Left hindlimb (tissue), 1 donor: ENCODE measurements around the gene ABI2.
"Not testable (repeated sequence)": the region's sequence is repeated elsewhere in the genome, so short reads cannot be mapped to it uniquely, and the experiment has no call there.

Experiments
- DNase-seq: peaks from one replicate; pipeline ENCODE4 v3.0.0-alpha.2; 2018

ABI2 gene

GRCh38 chr2:203327901-203328759 lies at the start of gene ABI2:
ABI2 (plus strand) TSS chr2:203328394; CDS start chr2:203328515, 121 bp downstream.
- DNase-seq, result peak; percentile 93

GRCh38 chr2:203279288-203279687 lies 48.9 kb upstream of the ABI2 start:
- DNase-seq, result no peak

GRCh38 chr2:203280428-203281064 lies 47.6 kb upstream of the ABI2 start:
- DNase-seq, result no peak

GRCh38 chr2:203282101-203282500 lies 46.1 kb upstream of the ABI2 start:
- DNase-seq, result no peak

- no peak for DNase-seq
Measured at GRCh38 chr2:203286532-203286931, 41.7 kb upstream of the ABI2 start.

DNA sequence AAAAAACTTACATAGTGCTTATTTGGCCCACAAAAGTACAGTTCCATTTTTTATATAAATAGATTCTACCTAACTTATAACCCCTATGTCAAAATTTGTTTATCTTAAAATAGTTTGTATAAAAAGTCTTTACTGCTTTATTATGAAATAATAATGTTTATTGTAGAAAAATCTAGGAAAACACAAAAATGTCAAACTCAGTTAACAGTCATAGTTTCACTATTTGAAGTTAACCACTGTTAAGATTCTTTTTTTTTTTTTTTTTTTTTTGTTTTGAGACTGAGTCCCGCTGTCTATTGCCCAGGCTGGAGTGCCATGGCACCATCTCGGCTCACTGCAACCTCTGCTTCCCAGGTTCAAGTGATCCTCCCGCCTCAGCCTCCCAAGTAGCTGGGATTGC lies 26.5 kb upstream of the ABI2 start:
- no peak for DNase-seq

DNA sequence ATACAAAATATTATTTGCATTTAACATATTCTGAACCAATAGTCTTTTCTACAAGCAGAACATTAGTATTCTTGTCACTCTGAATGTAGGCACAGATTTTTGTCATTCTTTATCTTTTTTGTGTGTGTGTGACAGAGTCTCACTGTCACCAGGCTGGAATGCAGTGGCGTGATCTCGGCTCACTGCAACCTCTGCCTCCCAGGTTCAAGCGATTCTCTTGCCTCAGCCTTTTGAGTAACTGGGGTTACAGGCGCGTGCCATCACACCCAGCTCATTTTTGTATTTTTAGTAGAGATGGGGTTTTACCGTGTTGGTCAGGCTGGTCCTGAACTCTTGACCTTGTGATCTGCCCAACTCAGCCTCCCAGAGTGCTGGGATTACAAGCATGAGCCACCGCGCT lies 25.6 kb upstream of the ABI2 start:
- DNase-seq, result not testable (repeated sequence)

- DNase-seq, result no peak
Measured at GRCh38 chr2:203310688-203311436, 17.3 kb upstream of the ABI2 start.

DNA sequence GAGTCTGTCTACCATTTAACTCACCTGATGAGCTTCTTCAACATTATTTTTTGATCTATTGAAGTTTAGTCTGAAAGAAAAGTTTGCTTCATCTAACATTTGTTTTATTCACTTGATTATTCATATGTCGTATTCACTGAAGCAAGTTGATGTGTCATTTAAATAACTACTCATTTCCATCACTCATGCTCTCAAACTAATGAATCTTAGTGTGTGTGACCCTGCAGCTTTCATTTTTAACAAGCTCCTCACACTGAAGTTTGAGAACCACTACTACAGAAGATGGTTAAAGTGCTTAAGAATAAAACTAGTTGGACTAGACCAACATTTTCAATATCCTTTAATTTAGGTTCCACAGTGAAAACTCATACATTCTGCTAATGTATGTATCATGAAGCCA lies 1.8 kb upstream of the ABI2 start:
- DNase-seq, result no peak

DNA sequence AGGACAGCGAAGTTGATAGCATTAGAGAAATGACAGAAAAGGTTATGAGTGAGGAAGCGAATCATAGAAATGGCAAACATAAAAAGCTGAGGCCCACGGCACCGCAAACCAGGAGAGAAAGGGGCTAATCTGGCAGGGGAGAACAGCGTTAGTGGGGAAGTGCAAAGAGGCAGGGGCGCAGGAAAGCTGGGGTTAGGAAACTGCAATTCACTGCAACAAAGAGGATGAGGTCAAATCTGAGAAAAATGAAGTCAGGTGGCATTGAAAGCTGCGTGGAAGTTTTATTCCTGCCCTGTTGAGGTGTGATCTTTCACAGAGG lies 653 bp upstream of the ABI2 start:
- no peak for DNase-seq

- peak; percentile 74 for DNase-seq
Measured at GRCh38 chr2:203328760-203329540, 756 bp downstream of the ABI2 start.

- no peak for DNase-seq
Measured at GRCh38 chr2:203330434-203330833, 2.2 kb downstream of the ABI2 start.

DNA sequence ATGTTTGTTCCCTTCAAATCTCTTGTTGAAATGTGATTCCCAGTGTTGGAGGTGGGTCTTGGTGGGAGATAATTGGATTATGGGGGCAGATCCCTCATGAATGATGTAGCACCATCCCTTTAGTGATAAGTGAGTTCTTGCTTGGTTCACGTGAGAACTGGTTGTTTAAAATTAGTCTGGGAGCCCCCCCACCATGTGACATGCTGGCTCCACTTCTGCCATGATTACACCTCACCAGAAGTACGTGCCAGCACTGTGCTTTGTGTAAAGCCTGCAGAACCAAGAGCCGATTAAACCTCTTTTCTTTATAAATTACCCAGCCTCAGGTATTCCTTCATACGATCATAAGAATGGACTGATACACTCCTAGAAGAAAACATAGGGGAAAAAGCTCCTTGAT lies 10.1 kb downstream of the ABI2 start:
- no peak for DNase-seq

GRCh38 chr2:203340791-203341487 lies 12.7 kb downstream of the ABI2 start:
- DNase-seq, result no peak

GRCh38 chr2:203341741-203342310 lies 13.6 kb downstream of the ABI2 start:
- no peak for DNase-seq

GRCh38 chr2:203342374-203342773 lies 14.2 kb downstream of the ABI2 start:
- DNase-seq, result not testable (repeated sequence)

DNA sequence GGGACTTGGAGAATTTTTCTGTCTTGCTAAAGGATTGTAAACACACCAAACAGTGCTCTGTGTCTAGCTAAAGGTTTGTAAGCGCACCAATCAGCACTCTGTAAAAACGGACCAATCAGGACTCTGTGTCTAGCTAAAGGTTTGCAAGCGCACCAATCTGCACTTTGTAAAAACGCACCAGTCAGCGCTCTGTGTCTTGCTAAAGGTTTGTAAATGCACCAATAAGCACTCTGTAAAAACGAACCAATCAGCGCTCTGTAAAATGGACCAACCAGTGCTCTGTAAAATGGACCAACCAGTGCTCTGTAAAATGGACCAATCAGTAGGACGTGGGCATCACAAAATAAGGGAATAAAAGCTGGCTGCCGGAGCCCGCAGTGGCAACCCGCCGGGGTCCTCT lies 16.5 kb downstream of the ABI2 start:
- no peak for DNase-seq

DNA sequence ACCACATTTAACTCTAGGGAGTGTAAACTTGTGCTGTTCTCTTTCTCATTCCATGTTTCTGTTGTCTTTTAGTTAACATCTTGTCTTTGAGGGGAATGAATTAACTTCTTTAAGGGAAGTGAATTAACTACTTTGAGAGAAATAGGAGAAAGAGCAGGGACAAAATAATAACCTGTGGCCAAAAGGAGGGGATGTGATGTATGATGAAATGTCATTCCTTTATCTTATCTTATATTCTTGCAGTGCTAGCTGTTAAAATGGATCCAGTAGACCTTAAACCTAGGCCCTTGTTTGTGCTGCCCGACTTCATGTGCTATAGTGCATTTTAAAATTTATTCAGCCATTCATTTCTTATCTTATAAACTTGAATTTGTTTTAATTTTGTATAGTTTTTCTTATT lies 18.4 kb downstream of the ABI2 start:
- no peak for DNase-seq

DNA sequence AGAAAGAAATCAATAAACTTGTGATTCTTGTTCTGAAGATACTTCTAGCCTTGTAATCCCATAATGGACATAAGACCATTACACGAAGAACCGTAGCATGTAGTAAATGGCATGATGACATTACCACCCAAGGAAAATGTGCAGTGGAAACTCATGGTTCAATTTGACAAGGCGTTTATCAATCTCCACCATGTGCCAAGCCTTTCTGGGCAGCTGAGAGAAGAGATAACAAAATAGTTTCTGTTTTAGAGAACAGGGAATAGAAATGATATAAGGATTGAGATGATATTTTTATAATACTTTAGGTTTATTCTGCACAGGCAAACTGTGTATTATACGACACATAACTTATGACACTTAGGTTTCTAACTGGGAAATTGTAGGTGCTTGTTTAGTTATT lies 19.2 kb downstream of the ABI2 start:
- no peak for DNase-seq

- DNase-seq, result no peak
Measured at GRCh38 chr2:203352604-203353255, 24.5 kb downstream of the ABI2 start.

- DNase-seq, result no peak
Measured at GRCh38 chr2:203354966-203355365, 26.8 kb downstream of the ABI2 start.
